ENCODE results near the gene QRSL1. TPM values are rescaled to one million over a fixed set of nuclear protein-coding genes. Genes with fewer than 3 reads are reported as not detected.

The QRSL1 gene
- total and polyA plus RNA-seq, 5 donors = 9.6 to 17.9 (median 10.4) TPM

- Histone ChIP-seq H3K27me3 (ENCODE audit: control insufficient read depth, insufficient read depth) (no peaks in the 10 kb centered on the region), H3K27ac (ENCODE audit: low read length) (no peak overlapping the region), H3K9me3 (ENCODE audit: control insufficient read depth, low read length) (no peaks in the 10 kb centered on the region), H3K4me1 (ENCODE audit: control insufficient read depth, insufficient read depth, low read length) (no peaks in the 10 kb centered on the region), H3K4me3 (ENCODE audit: low read length) (no peak overlapping the region)
- DNase-seq = no peak
- WGBS = 85% methylated on average over 2 of the region's 2 CpGs
- ATAC-seq = no peak
- intact Hi-C loops (cut with DNase I) = no loop called here
Observed at GRCh38 chr6:106611030-106611429, 18.3 kb upstream of the QRSL1 start.

DNA sequence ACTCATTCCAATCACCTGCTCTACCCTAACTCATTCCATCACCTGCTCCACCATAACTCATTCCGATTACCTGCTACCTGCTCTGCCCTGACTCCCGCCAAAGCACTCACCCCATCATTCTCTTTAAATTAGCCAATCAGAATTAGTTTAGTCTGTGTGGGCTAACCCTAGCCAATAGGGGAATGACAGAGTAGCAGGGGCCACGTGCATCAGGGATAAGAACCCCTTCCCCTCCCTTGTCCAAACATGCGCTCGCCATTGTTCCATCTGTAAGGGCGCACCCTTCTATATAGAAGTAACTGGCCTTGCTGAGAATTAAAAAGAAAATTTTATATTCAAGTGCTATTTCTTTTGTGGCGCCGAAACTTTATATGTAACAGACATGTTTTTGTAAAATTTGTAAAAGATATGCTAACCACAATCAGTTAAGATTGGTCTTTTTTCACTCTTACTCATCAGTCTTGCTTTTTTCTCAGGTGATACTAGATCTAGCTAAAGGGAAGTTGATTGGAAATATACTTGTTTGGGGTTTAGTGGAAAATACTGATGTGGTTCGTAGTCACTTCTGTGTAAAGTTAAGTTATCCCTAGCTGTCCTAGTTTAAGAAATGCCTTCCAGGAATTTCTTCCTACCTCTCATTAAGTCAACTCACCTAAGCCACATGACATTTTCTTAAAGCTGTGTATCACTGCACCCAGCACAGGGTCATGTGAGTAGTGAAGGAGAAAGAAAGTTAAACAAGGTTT is 16.5 kb upstream of the QRSL1 start:
- H3K9me3 ChIP-seq (ENCODE audit: control insufficient read depth, low read length) = no peaks in the 10 kb centered on the region
- ATAC-seq (no peak), DNase-seq (no peak)
- H3K4me3 ChIP-seq (ENCODE audit: low read length) = no peak overlapping the region
- 96% methylated on average over 9 of the region's 9 CpGs for WGBS
- no peaks in the 10 kb centered on the region for H3K27me3 ChIP-seq (ENCODE audit: control insufficient read depth, insufficient read depth)
- intact Hi-C loops (cut with DNase I) = no loop called here
- no peaks in the 10 kb centered on the region for H3K4me1 ChIP-seq (ENCODE audit: control insufficient read depth, insufficient read depth, low read length)
- no peak overlapping the region for H3K27ac ChIP-seq (ENCODE audit: low read length)

- 90% methylated on average over 1 of the region's 1 CpG for WGBS
- intact Hi-C loops (cut with DNase I) = no loop called here
- DNase-seq = no peak
Observed at GRCh38 chr6:106613590-106613989, 15.8 kb upstream of the QRSL1 start.

GRCh38 chr6:106614166-106614565 is 15.2 kb upstream of the QRSL1 start:
- WGBS = 64% methylated on average over 1 of the region's 1 CpG
- no peak overlapping the region for H3K4me3 ChIP-seq (ENCODE audit: low read length)
- no peaks in the 10 kb centered on the region for H3K27me3 ChIP-seq (ENCODE audit: control insufficient read depth, insufficient read depth)
- no peaks in the 10 kb centered on the region for H3K4me1 ChIP-seq (ENCODE audit: control insufficient read depth, insufficient read depth, low read length)
- ATAC-seq = no peak
- no peak for DNase-seq
- intact Hi-C loops (cut with DNase I) = no loop called here
- no peaks in the 10 kb centered on the region for H3K9me3 ChIP-seq (ENCODE audit: control insufficient read depth, low read length)
- H3K27ac ChIP-seq (ENCODE audit: low read length) = no peak overlapping the region

More at GRCh38 chr6:106613590-106613989, 15.8 kb upstream of the QRSL1 start:
- ATAC-seq = no peak
- Histone ChIP-seq H3K9me3 (ENCODE audit: control insufficient read depth, low read length) (no peaks in the 10 kb centered on the region), H3K27ac (ENCODE audit: low read length) (no peak overlapping the region), H3K4me1 (ENCODE audit: control insufficient read depth, insufficient read depth, low read length) (no peaks in the 10 kb centered on the region), H3K4me3 (ENCODE audit: low read length) (no peak overlapping the region), H3K27me3 (ENCODE audit: control insufficient read depth, insufficient read depth) (no peaks in the 10 kb centered on the region)

DNA sequence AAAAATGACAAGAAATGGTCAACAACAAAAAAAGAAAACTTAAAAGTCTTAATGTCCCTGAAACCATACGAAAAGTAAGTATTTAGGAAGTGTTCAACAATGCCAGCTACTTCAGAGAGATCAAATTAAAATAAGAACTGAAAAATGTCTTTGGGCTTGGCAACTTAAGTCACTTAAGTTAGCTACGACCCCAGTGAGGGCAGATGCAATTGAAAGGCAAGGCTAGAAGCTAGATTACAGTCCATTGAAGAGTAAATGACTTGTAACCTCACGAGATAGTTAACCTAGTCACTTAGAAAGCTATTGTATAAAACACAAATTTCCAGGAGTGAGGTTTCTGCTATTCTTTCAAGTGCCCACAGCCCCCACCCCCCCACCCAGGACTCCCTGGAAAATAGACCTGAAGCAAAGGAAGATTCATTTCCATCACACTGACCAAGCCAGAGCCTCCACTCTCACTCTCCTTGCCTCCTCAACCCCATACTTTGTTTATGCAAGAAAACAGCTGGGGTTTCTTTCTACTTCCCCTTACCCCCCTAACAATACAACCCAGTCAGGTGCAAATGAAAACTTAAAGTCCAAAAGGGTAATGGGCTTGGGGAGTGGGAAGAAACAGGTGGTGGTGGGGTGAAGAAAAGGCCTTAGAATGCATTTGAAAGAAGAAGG is 14.7 kb upstream of the QRSL1 start:
- 75% methylated on average over 3 of the region's 3 CpGs for WGBS
- H3K4me1 ChIP-seq (ENCODE audit: control insufficient read depth, insufficient read depth, low read length) = no peaks in the 10 kb centered on the region
- H3K27me3 ChIP-seq (ENCODE audit: control insufficient read depth, insufficient read depth) = no peaks in the 10 kb centered on the region
- no peaks in the 10 kb centered on the region for H3K9me3 ChIP-seq (ENCODE audit: control insufficient read depth, low read length)
- intact Hi-C loops (cut with DNase I) = no loop called here
- DNase-seq = no peak
- ATAC-seq = no peak
- no peak overlapping the region for H3K27ac ChIP-seq (ENCODE audit: low read length)
- no peak overlapping the region for H3K4me3 ChIP-seq (ENCODE audit: low read length)

DNA sequence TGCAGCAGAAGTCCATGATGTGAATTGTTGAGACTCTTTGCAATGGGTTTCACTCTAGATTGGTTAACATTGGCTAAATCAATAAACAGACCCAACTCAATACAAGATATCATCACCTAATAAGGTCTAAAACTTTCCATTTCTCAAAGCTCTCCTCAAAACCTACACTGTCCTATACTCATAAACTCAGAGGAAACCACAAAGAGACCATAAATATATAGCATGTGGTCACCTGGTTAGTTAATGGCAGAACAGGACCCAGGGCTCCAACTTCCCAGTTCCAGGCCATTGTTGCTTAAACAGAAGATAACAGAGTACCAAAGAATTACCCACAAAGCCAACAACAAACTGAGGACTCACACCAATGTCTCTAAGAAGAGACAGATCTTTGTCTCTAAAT is 12.1 kb upstream of the QRSL1 start:
- intact Hi-C loops (cut with DNase I) = no loop called here

DNA sequence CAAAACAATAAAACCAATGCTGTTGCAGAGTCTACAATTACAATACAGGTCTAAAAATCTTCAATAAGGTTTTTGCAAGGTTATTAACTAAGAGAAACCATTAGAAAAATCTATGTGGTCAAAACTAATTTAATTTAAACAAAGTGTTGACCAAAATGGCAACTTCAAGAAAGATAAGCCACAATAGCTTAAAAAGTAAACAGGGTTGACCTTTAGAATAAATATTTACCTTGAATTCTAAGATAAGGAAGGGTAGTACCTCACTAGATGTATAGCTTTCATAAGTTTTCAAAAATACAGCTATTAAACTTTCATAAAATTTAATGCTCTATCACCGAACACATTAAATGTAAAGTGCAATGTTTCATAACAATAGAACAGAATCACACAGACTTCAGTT is 11.5 kb upstream of the QRSL1 start:
- Histone ChIP-seq H3K27me3 (ENCODE audit: control insufficient read depth, insufficient read depth) (no peaks in the 10 kb centered on the region), H3K4me3 (ENCODE audit: low read length) (no peak overlapping the region), H3K27ac (ENCODE audit: low read length) (no peak overlapping the region), H3K9me3 (ENCODE audit: control insufficient read depth, low read length) (no peaks in the 10 kb centered on the region), H3K4me1 (ENCODE audit: control insufficient read depth, insufficient read depth, low read length) (no peaks in the 10 kb centered on the region)
- DNase-seq = no peak
- intact Hi-C loops (cut with DNase I) = no loop called here
- WGBS = 95% methylated on average over 1 of the region's 1 CpG
- no peak for ATAC-seq

More for the DNA sequence above, 12.1 kb upstream of the QRSL1 start:
- ATAC-seq (no peak), DNase-seq (no peak)
- Histone ChIP-seq H3K4me1 (ENCODE audit: control insufficient read depth, insufficient read depth, low read length) (no peaks in the 10 kb centered on the region), H3K27me3 (ENCODE audit: control insufficient read depth, insufficient read depth) (no peaks in the 10 kb centered on the region), H3K9me3 (ENCODE audit: control insufficient read depth, low read length) (no peaks in the 10 kb centered on the region), H3K4me3 (ENCODE audit: low read length) (no peak overlapping the region), H3K27ac (ENCODE audit: low read length) (no peak overlapping the region)

DNA sequence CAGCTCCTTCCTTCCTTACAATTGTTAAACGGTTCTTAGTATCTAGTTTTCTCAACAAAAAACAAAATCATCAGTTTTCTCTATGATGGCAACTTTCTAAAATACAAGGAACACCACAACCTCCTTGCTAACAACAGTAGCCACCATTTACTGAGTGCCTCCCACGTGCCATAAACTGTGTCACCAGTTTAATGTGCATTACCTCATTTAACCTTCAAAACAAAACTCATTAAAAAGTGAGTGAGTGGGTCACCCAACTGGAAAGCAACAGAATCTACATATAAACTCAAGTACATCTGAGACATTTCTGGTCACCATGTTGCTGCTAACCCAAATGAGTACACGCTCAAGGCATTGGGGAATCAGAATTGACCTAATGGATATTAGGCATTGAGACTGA is 11.1 kb upstream of the QRSL1 start:
- no peak for ATAC-seq
- WGBS = 70% methylated on average over 3 of the region's 3 CpGs
- intact Hi-C loops (cut with DNase I) = no loop called here

GRCh38 chr6:106619223-106619622 is 10.2 kb upstream of the QRSL1 start:
- H3K4me1 ChIP-seq (ENCODE audit: control insufficient read depth, insufficient read depth, low read length) = no peaks in the 10 kb centered on the region
- H3K9me3 ChIP-seq (ENCODE audit: control insufficient read depth, low read length) = no peaks in the 10 kb centered on the region
- H3K27ac ChIP-seq (ENCODE audit: low read length) = no peak overlapping the region
- ATAC-seq (no peak), DNase-seq (no peak)
- H3K4me3 ChIP-seq (ENCODE audit: low read length) = no peak overlapping the region
- no peaks in the 10 kb centered on the region for H3K27me3 ChIP-seq (ENCODE audit: control insufficient read depth, insufficient read depth)
- intact Hi-C loops (cut with DNase I) = no loop called here
- WGBS = 80% methylated on average over 1 of the region's 1 CpG

More for the DNA sequence above, 11.1 kb upstream of the QRSL1 start:
- Histone ChIP-seq H3K4me1 (ENCODE audit: control insufficient read depth, insufficient read depth, low read length) (no peaks in the 10 kb centered on the region), H3K4me3 (ENCODE audit: low read length) (no peak overlapping the region), H3K27me3 (ENCODE audit: control insufficient read depth, insufficient read depth) (no peaks in the 10 kb centered on the region), H3K27ac (ENCODE audit: low read length) (no peak overlapping the region), H3K9me3 (ENCODE audit: control insufficient read depth, low read length) (no peaks in the 10 kb centered on the region)
- no peak for DNase-seq

DNA sequence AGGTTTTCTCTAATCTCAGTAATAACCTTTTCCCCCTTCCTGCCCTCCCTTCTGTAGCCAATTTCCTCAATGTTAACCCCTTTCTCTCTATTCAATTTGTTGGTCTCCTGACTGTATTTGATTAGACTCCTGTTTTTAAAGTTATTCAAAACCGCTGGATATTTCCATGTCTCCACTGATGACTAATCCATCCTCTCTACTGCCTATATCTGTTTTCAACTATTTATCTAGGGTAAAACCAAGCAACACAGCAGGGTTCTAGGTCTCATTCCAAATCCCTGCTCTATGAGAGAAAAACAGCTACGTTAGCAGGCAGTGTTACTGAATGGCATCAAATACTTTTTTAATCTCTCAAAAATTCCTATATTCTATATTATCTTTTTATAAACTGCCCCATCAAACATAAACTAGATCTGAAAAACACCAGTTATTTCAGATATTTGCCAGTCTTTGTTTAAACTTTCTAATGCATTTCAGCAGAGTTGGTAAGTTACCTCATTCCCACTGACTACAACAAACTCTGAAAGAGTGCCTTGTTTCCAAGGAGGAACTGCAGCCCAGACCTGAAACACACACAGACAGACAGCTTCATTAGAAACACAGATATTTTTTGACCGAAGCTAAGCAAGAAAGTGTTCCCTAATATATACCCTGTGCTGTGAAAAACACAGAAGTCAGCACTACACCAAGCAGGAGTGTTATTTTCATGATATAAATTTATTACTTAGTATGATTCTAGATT is 8.3 kb upstream of the QRSL1 start:
- WGBS = 77% methylated on average over 3 of the region's 3 CpGs
- Histone ChIP-seq H3K4me1 (ENCODE audit: control insufficient read depth, insufficient read depth, low read length) (no peaks in the 10 kb centered on the region), H3K27me3 (ENCODE audit: control insufficient read depth, insufficient read depth) (no peaks in the 10 kb centered on the region), H3K9me3 (ENCODE audit: control insufficient read depth, low read length) (no peaks in the 10 kb centered on the region), H3K27ac (ENCODE audit: low read length) (no peak overlapping the region), H3K4me3 (ENCODE audit: low read length) (no peak overlapping the region)
- DNase-seq (no peak), ATAC-seq (no peak)
- intact Hi-C loops (cut with DNase I) = no loop called here

DNA sequence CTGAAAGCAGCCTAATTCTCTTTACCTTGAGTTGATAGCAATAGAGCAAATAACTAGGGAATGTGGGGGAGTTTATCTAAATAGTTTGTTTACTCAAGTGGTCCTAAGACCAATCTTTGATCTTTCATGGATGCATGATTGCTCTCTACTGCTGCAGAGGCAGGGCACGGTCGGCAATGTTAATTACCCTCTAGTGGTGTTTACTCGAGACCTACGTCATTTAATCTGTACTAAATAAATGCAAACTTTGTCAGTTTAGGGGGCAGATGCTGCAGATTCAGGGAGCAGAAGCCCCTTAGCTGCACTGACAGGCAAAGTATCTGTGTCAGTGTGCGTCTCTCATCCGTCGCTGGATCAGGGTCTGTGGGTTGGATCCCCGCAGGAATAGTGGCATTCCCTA is 7.0 kb upstream of the QRSL1 start:
- DNase-seq = no peak

More for the DNA sequence above, 7.0 kb upstream of the QRSL1 start:
- no peak for ATAC-seq
- Histone ChIP-seq H3K4me3 (ENCODE audit: low read length) (no peak overlapping the region), H3K4me1 (ENCODE audit: control insufficient read depth, insufficient read depth, low read length) (no peaks in the 10 kb centered on the region), H3K27ac (ENCODE audit: low read length) (no peak overlapping the region), H3K27me3 (ENCODE audit: control insufficient read depth, insufficient read depth) (no peaks in the 10 kb centered on the region), H3K9me3 (ENCODE audit: control insufficient read depth, low read length) (no peaks in the 10 kb centered on the region)
- WGBS = 95% methylated on average over 8 of the region's 8 CpGs
- intact Hi-C loops (cut with DNase I) = no loop called here

Data from right cardiac atrium (tissue), 5 donors.